Endothelial cell of umbilical vein (primary cell): ENCODE results near the gene SPON2. TPM values are rescaled to one million over a fixed set of nuclear protein-coding genes. Genes with fewer than 3 reads are reported as not detected.

ENCODE experiments used
- BruUV-seq: library from RNA; stranded (reverse); fragments of 400-500 nt; replicated peaks from 2 replicates; lab custom pipeline; 2021; lab: Mats Ljungman, UMichigan
- CTCF ChIA-PET: fragments of 300-600, 350-600 bp; sonication (Branson Sonifier 250); formaldehyde crosslinking; loops from one replicate; lab custom pipeline; 2021; ENCODE audit warnings: antibody characterized with exemption, inconsistent platforms; lab: Charles Lee
- POLR2A ChIA-PET: fragments of 300-600, 350-600 bp; sonication (Branson Sonifier 250); formaldehyde crosslinking; loops from one replicate; lab custom pipeline; 2021; ENCODE audit warnings: antibody characterized with exemption, inconsistent platforms; lab: Charles Lee
- DNase-seq: peaks from one replicate; pipeline ENCODE4 v3.0.0-alpha.2; 2011; ENCODE audit warnings: low read depth, low spot score
- FAIRE-seq: peaks from 2 replicates; lab custom pipeline; 2011; peaks lifted over from hg19 to GRCh38; lab: Jason Lieb, UNC
- H2AFZ ChIP-seq: 2 replicates; pipeline ENCODE4 v1.6.0; 2012; ENCODE audit warnings: low read depth, low read length, control low read depth, inconsistent platforms
- H3K27ac ChIP-seq: 2 replicates; pipeline ENCODE4 v1.5.1; 2011; ENCODE audit warnings: low read depth, mild to moderate bottlenecking, control low read depth, low read length, moderate library complexity; ENCODE audit not compliant: insufficient read depth
- H3K27me3 ChIP-seq, 2 experiments: 2 replicates each; pipeline versions ENCODE4 v1.6.0 to v1.6.1; 2011; ENCODE audit warnings: low read length in 2 of 2, mixed read lengths in 1 of 2; ENCODE audit not compliant: control insufficient read depth in 2 of 2, insufficient read depth in 2 of 2
- H3K36me3 ChIP-seq, 2 experiments: 2 replicates in 1 of 2; 3 replicates in 1 of 2; pipeline ENCODE4 v1.5.1; 2011; ENCODE audit warnings: low read length in 2 of 2, mild to moderate bottlenecking in 1 of 2, moderate library complexity in 1 of 2; ENCODE audit not compliant: control insufficient read depth in 2 of 2, insufficient read depth in 2 of 2; ENCODE audit errors: extremely low read depth in 1 of 2
- H3K4me1 ChIP-seq: 3 replicates; pipeline ENCODE4 v1.5.1; 2011; ENCODE audit warnings: mild to moderate bottlenecking, low read length; ENCODE audit not compliant: control insufficient read depth, insufficient read depth; ENCODE audit errors: extremely low read depth
- H3K4me2 ChIP-seq: 2 replicates; pipeline ENCODE4 v1.6.1; 2011; ENCODE audit warnings: low read length, control low read depth, mixed read lengths; ENCODE audit not compliant: insufficient read depth
- H3K4me3 ChIP-seq, 3 experiments: fragments of 200-600 bp in 1 of 3; sonication (generic), shearing (Covaris generic) in 1 of 3; replicated peaks in 1 of 3; 2 replicates each; pipeline ENCODE4 v1.5.1; 2011 to 2016; ENCODE audit warnings: control low read depth in 3 of 3, low read length in 3 of 3, mild to moderate bottlenecking in 2 of 3, inconsistent platforms in 1 of 3, low read depth in 1 of 3, moderate library complexity in 1 of 3; ENCODE audit not compliant: insufficient read depth in 1 of 3
- H3K79me2 ChIP-seq: 2 replicates; pipeline ENCODE4 v1.6.0; 2012; ENCODE audit warnings: low read length, inconsistent platforms; ENCODE audit not compliant: control insufficient read depth, insufficient read depth
- H3K9ac ChIP-seq: replicated peaks from 2 replicates; pipeline ENCODE3; 2011; ENCODE audit warnings: low read length, control low read depth; ENCODE audit not compliant: insufficient read depth; ENCODE audit errors: extremely low read depth
- H3K9me1 ChIP-seq: replicated peaks from 3 replicates; pipeline ENCODE4 v1.6.0; 2011; ENCODE audit warnings: mild to moderate bottlenecking, low read length; ENCODE audit not compliant: control insufficient read depth, insufficient read depth; ENCODE audit errors: extremely low read depth
- H3K9me3 ChIP-seq: replicated peaks from 2 replicates; pipeline ENCODE4 v1.5.1; 2012; ENCODE audit warnings: low read length, inconsistent platforms; ENCODE audit not compliant: control insufficient read depth, insufficient read depth
- H4K20me1 ChIP-seq: replicated peaks from 2 replicates; pipeline ENCODE3; 2011; ENCODE audit warnings: mild to moderate bottlenecking, low read length; ENCODE audit not compliant: control insufficient read depth, insufficient read depth; ENCODE audit errors: extremely low read depth
- CTCF ChIP-seq, 2 donors: IDR thresholded peaks; 1 replicate in 1 of 2; 2 replicates in 1 of 2; pipeline ENCODE4 v1.5.1; 2011; ENCODE audit warnings: low read length in 2 of 2, mild to moderate bottlenecking in 2 of 2, moderate library complexity in 2 of 2, control low read depth in 1 of 2, inconsistent platforms in 1 of 2, low read depth in 1 of 2; ENCODE audit not compliant: insufficient read depth in 1 of 2; ENCODE audit errors: extremely low read depth in 1 of 2
- EZH2 ChIP-seq: IDR thresholded peaks from 2 replicates; pipeline ENCODE4 v1.6.1; 2012; ENCODE audit warnings: borderline replicate concordance, low read depth, mild to moderate bottlenecking, moderate library complexity, low read length, inconsistent platforms; ENCODE audit not compliant: severe bottlenecking
- FOS ChIP-seq: IDR thresholded peaks from 2 replicates; pipeline ENCODE4 v1.6.1; 2011; ENCODE audit warnings: mild to moderate bottlenecking, low read length, moderate library complexity, borderline replicate concordance; ENCODE audit not compliant: insufficient read depth
- GATA2 ChIP-seq: IDR thresholded peaks from 2 replicates; pipeline ENCODE4 v1.7.0; 2011; ENCODE audit warnings: low read depth, mild to moderate bottlenecking, moderate library complexity, mixed read lengths, low read length; ENCODE audit not compliant: insufficient read length, insufficient read depth
- JUN ChIP-seq: IDR thresholded peaks from 2 replicates; pipeline ENCODE4 v1.6.1; 2011; ENCODE audit warnings: borderline replicate concordance, low read depth; ENCODE audit not compliant: insufficient read length, insufficient read depth
- MYC ChIP-seq: IDR thresholded peaks from one replicate; pipeline ENCODE4 v1.6.1; 2011; ENCODE audit warnings: mild to moderate bottlenecking, low read depth, low read length
- POLR2A ChIP-seq: IDR thresholded peaks from 2 replicates; pipeline ENCODE4 v1.6.1; 2012; ENCODE audit warnings: low read depth, mild to moderate bottlenecking, control low read depth, low read length
- POLR2AphosphoS5 ChIP-seq: IDR thresholded peaks from 2 replicates; pipeline ENCODE4 v1.6.1; 2012; ENCODE audit warnings: low read depth, mild to moderate bottlenecking, control low read depth, low read length, moderate library complexity; ENCODE audit not compliant: insufficient read depth
- dilution Hi-C: fragments of 300-500 bp; cut with MboI; formaldehyde crosslinking; loops from one replicate; pipeline ENCODE4 v1.15.0; 2019; ENCODE audit warnings: low sequenced_read_pairs; ENCODE audit not compliant: extremely low pct_ligation_motif_present
- intact Hi-C: fragments of 100-400 bp; cut with micrococcal nuclease; formaldehyde crosslinking; loops from one replicate; pipeline ENCODE4 v1.10.0; 2022
- polyA plus RNA-seq, 4 experiments: library from polyadenylated mRNA; depleted of rRNA in 3 of 4; stranded (reverse) in 3 of 4; unstranded in 1 of 4; fragments of >200 nt; gene quantifications; 2 replicates each; pipeline versions ENCODE4 v1.2.1 to v1.2.3, GENCODE V29; 2011 to 2012; ENCODE audit warnings: missing spikeins in 1 of 4
- total RNA-seq: library from RNA; stranded (reverse); gene quantifications from 2 replicates; pipeline ENCODE4 v1.2.3, GENCODE V29; 2021
- TF ChIP-seq, protein P1 (sequence below): IDR thresholded peaks from 2 replicates; pipeline ENCODE4 v1.6.1; 2011; ENCODE audit not compliant: insufficient read depth, insufficient read length

The SPON2 gene
- total and polyA plus RNA-seq, 2 donors (not counting 3 experiments of a cell fraction or from before 2014, with no cell fraction given), result 0.04 TPM; not detected in 1

GRCh38 chr4:1137063-1137776 is 35.2 kb downstream of the SPON2 start:
- POLR2A ChIA-PET, result no interaction called here
- FAIRE-seq (no peak), DNase-seq (no peak)
- intact Hi-C loops, result no loop called here
- BruUV-seq, result no TSS peak
- CTCF ChIA-PET, result interaction anchor here (0.9 to 1.2 kb wide), 3 partner anchors 10 to 130 kb away, joined by 3 to 5 read pairs (median 3); no protein-coding TSS in a partner anchor
- no peaks in the 10 kb centered on the region for H4K20me1 ChIP-seq
- H3K27me3 ChIP-seq, result peaks cover 7 to 8% of the 10 kb centered on the region in 2 experiments
- H3K9ac ChIP-seq, result no peak overlapping the region
- H3K79me2 ChIP-seq, result no peaks in the 10 kb centered on the region
- dilution Hi-C loops, result no loop called here
- H2AFZ ChIP-seq, result no peak overlapping the region
- H3K9me3 ChIP-seq, result no peaks in the 10 kb centered on the region
- H3K4me3 ChIP-seq, result no peak overlapping the region
- H3K9me1 ChIP-seq, result no peaks in the 10 kb centered on the region
- H3K4me2 ChIP-seq, result no peak overlapping the region
- H3K4me1 ChIP-seq, result no peaks in the 10 kb centered on the region
- TF ChIP-seq JUN (no peak), GATA2 (no peak), CTCF (IDR thresholded peaks at IDR 0.05; ENCODE audit: extremely low read depth in 1 of 2, insufficient read depth in 1 of 2, low read depth in 1 of 2, low read length in 2 of 2) (no peak), EZH2 (no peak), POLR2AphosphoS5 (no peak), FOS (no peak), POLR2A (no peak), MYC (no peak)
- TF ChIP-seq, protein P1, sequence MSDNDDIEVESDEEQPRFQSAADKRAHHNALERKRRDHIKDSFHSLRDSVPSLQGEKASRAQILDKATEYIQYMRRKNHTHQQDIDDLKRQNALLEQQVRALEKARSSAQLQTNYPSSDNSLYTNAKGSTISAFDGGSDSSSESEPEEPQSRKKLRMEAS, result no peak
- no peaks in the 10 kb centered on the region for H3K36me3 ChIP-seq
- no peak overlapping the region for H3K27ac ChIP-seq
